Measurements from ENCODE around the gene OSBP.
"Not testable (repeated sequence)": the region's sequence is repeated elsewhere in the genome, so short reads cannot be mapped to it uniquely, and the experiment has no call there.

Gene OSBP

DNA sequence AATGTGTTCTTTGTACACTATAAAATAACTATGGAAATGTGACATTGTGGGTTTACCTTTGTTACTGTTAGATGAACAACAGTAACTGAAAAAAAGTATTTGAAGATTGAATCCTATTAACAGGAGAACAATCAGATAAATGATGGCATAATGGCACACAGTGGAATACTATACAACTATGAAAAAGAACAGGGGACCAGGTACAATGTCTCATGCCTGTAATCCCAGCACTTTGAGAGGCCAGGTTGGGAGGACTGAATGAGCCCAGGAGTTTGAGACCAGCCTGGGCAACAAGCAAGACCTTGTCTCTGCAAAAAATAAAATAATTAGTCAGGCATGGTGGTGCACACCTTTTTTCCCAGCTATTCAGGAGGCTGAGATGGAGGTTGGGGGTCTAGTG, 14.4 kb upstream of the OSBP start:
- Histone ChIP-seq H3K36me3 (ENCODE audit: control insufficient read depth, insufficient read depth, low read length) (no peaks in the 10 kb centered on the region), H3K9ac (ENCODE audit: low read length) (no peak overlapping the region), H3K4me1 (ENCODE audit: control insufficient read depth, insufficient read depth, low read length) (peaks cover 11% of the 10 kb centered on the region), H3K9me3 (ENCODE audit: control insufficient read depth, insufficient read depth, low read depth, low read length) (no peaks in the 10 kb centered on the region), H3K27ac (ENCODE audit: low read depth, low read length) (no peak overlapping the region), H3K27me3 (ENCODE audit: control insufficient read depth, insufficient read depth, low read length) (no peaks in the 10 kb centered on the region), H3K4me3 (ENCODE audit: low read depth, low read length) (no peak overlapping the region)

DNA sequence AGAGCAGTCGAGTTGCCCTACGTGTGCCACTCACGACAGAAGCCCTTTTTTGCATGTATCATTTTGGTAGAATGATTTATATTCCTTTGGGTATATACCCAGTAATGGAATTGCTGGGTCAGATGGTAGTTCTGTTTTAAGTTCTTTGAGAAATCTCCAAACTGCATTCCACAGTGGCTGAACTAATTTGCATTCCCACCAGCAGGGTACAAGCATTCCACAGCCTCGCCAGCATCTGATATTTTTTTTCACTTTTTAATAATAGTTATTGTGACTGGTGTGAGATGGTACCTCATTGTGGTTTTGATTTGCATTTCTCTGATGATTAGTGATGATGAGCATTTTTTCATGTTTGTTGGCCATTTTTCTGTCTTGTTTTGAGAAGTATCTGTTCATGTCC, 11.4 kb upstream of the OSBP start:
- not testable (repeated sequence) for H3K9me3 ChIP-seq (ENCODE audit: control insufficient read depth, insufficient read depth, low read depth, low read length); H3K27me3 ChIP-seq (ENCODE audit: control insufficient read depth, insufficient read depth, low read length); H3K27ac ChIP-seq (ENCODE audit: low read depth, low read length); H3K36me3 ChIP-seq (ENCODE audit: control insufficient read depth, insufficient read depth, low read length); H3K9ac ChIP-seq (ENCODE audit: low read length); H3K4me3 ChIP-seq (ENCODE audit: low read depth, low read length)
- H3K4me1 ChIP-seq (ENCODE audit: control insufficient read depth, insufficient read depth, low read length): peaks cover 11% of the 10 kb centered on the region

DNA sequence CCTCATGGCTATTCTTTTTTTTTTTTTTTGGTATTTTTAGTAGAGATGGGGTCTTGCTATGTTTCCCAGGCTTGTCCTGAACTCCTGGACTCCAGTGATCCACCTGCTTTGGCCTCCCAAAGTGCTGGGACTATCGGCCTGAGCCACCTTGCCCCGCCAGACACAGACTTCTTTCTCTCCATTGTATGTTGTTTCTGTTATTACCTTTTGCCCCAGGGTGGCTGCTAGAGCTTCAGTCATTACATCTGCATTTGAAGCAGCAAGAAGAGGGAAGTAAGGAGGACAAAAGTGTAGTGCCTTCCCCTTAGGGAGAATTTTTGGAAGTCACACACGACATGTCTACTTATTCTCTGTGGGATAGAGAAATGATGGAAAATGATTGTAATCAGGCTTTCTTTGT, 10.1 kb upstream of the OSBP start:
- Histone ChIP-seq H3K27ac (ENCODE audit: low read depth, low read length) (no peak overlapping the region), H3K4me1 (ENCODE audit: control insufficient read depth, insufficient read depth, low read length) (peaks cover 11% of the 10 kb centered on the region), H3K9me3 (ENCODE audit: control insufficient read depth, insufficient read depth, low read depth, low read length) (no peaks in the 10 kb centered on the region), H3K4me3 (ENCODE audit: low read depth, low read length) (no peak overlapping the region), H3K9ac (ENCODE audit: low read length) (no peak overlapping the region), H3K27me3 (ENCODE audit: control insufficient read depth, insufficient read depth, low read length) (no peaks in the 10 kb centered on the region), H3K36me3 (ENCODE audit: control insufficient read depth, insufficient read depth, low read length) (no peaks in the 10 kb centered on the region)

DNA sequence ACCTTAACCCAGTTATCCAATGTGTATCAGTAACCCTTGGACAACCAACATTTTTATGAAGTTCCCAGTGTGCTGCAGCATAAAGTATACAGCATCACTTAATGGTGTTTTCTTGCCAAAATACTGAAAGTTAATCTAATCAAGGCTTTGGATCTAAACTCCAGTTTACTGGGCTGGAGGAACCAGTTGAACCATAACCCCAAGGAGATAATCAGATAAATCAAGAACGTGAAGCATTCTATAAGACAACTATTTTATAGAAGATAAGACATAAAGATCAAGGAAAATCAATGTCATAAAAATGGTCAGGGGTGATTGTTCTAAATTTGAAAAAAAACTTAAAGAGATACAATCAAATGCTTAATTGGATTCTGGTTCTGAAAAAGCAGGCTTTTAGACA, 2.3 kb upstream of the OSBP start:
- Histone ChIP-seq H3K9ac (ENCODE audit: low read length) (no peak overlapping the region), H3K27ac (ENCODE audit: low read depth, low read length) (no peak overlapping the region)

DNA sequence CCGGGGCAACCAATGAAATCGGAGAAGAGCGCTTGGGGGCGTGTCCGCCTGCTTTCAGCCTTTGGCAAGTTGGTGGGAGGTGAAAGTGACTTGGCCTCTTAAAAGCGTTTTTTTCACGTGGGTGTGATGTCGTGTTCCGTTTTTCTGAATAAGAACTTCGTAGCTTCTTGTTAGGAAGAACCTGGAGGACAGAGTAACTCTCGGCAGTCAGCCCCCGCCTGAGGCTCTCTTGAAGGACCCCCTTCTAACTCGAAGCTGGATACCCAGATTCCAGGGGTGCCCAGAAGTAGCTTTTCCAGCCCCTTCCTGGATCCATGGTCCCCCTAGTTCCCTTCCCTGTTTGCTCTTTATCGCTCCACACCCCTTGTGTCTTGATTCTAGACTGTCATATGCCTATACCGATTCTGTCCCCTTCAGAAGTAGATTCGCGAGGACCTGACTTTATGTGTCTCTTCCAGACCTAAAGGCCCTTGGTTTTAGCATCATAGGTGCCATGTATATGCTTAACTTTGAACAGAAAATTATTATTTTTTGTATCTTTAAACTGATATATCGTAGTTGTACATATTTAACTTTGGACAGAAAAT, 915 bp upstream of the OSBP start:
- Histone ChIP-seq H3K27ac (ENCODE audit: low read depth, low read length) (no peak overlapping the region), H3K9me3 (ENCODE audit: control insufficient read depth, insufficient read depth, low read depth, low read length) (no peaks in the 10 kb centered on the region), H3K4me3 (ENCODE audit: low read depth, low read length) (peak overlapping the region; percentile 76), H3K27me3 (ENCODE audit: control insufficient read depth, insufficient read depth, low read length) (no peaks in the 10 kb centered on the region), H3K9ac (ENCODE audit: low read length) (peak overlapping the region; percentile 78), H3K36me3 (ENCODE audit: control insufficient read depth, insufficient read depth, low read length) (peaks cover 8% of the 10 kb centered on the region; the same call in 1 of the 2 replicates), H3K4me1 (ENCODE audit: control insufficient read depth, insufficient read depth, low read length) (peaks cover 3% of the 10 kb centered on the region; the same call in 1 of the 2 replicates)

More for the DNA sequence above, 2.3 kb upstream of the OSBP start:
- no peaks in the 10 kb centered on the region for H3K9me3 ChIP-seq (ENCODE audit: control insufficient read depth, insufficient read depth, low read depth, low read length)
- peaks cover 8% of the 10 kb centered on the region; the same call in 1 of the 2 replicates for H3K36me3 ChIP-seq (ENCODE audit: control insufficient read depth, insufficient read depth, low read length)
- no peaks in the 10 kb centered on the region for H3K27me3 ChIP-seq (ENCODE audit: control insufficient read depth, insufficient read depth, low read length)
- peaks cover 3% of the 10 kb centered on the region; the same call in 1 of the 2 replicates for H3K4me1 ChIP-seq (ENCODE audit: control insufficient read depth, insufficient read depth, low read length)
- H3K4me3 ChIP-seq (ENCODE audit: low read depth, low read length): no peak overlapping the region

DNA sequence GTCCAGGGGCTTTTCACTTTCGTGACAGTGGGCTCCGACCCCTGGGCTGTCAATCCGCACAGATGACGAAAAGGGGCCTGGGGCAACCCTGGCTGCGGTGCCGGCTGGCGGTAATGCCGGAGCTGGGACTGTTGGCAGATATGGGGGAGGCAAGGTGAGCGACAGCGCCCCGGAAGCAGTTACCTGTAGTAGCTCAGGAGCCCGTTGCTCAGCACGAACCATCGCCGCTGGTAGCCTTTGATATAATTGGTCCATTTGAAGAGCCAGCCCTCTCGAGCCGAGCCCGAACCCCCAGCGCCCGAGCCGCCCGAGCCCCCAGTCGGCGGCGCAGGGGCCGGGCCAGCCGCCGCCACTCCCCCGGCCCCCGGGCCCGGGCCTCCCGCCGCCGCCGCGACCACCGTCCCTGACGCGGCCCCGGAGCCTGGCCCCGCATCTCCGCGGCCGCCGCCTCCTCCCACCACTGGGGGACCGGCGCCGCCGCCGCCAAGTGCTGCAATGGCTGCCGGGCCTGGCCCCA, 396 bp downstream of the OSBP start:
- H3K4me1 ChIP-seq (ENCODE audit: control insufficient read depth, insufficient read depth, low read length): peaks cover 3% of the 10 kb centered on the region; the same call in 1 of the 2 replicates
- H3K27ac ChIP-seq (ENCODE audit: low read depth, low read length): 0 out of 2 replicates have a peak overlapping the region, but pooled peaks have one; percentile 50
- peaks cover 13% of the 10 kb centered on the region for H3K36me3 ChIP-seq (ENCODE audit: control insufficient read depth, insufficient read depth, low read length)
- peak overlapping the region; percentile 89 for H3K4me3 ChIP-seq (ENCODE audit: low read depth, low read length)
- H3K9me3 ChIP-seq (ENCODE audit: control insufficient read depth, insufficient read depth, low read depth, low read length): no peaks in the 10 kb centered on the region
- H3K27me3 ChIP-seq (ENCODE audit: control insufficient read depth, insufficient read depth, low read length): no peaks in the 10 kb centered on the region
- peak overlapping the region; percentile 66 for H3K9ac ChIP-seq (ENCODE audit: low read length)

DNA sequence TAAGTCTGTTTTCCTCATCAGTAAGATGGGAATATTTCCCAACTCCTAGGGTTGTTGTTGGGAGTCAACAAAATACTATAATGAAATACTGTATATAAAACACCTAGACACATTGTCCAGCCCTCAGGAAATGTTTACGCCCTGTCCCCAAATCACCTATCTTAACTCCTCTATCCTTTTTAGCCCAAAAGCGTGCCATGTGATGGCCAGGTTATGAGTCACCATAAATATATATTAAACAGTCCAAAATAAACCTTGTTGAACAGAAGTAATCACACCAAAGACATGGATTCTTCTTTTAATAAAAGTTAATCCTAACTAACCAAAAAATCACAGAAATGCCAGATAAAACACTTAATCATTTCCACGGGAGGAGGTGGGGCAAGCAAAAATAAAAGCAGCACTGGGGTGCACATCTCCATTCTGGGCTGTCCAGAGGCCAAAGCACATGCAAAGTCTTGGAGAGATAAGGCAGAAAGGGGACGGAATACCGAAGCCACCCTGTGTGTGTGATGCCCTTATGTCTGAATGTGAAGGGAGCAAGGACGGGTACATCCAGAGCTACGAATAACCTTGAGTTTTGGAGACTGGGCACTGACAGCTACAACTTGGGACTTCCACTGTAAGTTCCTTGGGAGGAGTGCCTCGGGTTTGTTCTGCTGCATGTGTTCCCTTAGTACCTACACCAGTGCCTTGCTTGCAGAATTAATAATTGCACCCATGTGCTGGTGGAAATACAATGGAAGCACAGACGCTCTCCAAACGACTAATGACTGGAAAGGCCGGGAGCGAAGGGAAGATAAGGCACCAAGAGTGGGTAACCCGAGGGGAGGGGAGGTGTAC, 1.1 kb downstream of the OSBP start:
- Histone ChIP-seq H3K9ac (ENCODE audit: low read length) (peak overlapping the region; percentile 64), H3K4me1 (ENCODE audit: control insufficient read depth, insufficient read depth, low read length) (peaks cover 3% of the 10 kb centered on the region; the same call in 1 of the 2 replicates), H3K36me3 (ENCODE audit: control insufficient read depth, insufficient read depth, low read length) (peaks cover 20% of the 10 kb centered on the region), H3K9me3 (ENCODE audit: control insufficient read depth, insufficient read depth, low read depth, low read length) (no peaks in the 10 kb centered on the region), H3K27ac (ENCODE audit: low read depth, low read length) (no peak overlapping the region), H3K4me3 (ENCODE audit: low read depth, low read length) (peak overlapping the region; percentile 89), H3K27me3 (ENCODE audit: control insufficient read depth, insufficient read depth, low read length) (no peaks in the 10 kb centered on the region)

DNA sequence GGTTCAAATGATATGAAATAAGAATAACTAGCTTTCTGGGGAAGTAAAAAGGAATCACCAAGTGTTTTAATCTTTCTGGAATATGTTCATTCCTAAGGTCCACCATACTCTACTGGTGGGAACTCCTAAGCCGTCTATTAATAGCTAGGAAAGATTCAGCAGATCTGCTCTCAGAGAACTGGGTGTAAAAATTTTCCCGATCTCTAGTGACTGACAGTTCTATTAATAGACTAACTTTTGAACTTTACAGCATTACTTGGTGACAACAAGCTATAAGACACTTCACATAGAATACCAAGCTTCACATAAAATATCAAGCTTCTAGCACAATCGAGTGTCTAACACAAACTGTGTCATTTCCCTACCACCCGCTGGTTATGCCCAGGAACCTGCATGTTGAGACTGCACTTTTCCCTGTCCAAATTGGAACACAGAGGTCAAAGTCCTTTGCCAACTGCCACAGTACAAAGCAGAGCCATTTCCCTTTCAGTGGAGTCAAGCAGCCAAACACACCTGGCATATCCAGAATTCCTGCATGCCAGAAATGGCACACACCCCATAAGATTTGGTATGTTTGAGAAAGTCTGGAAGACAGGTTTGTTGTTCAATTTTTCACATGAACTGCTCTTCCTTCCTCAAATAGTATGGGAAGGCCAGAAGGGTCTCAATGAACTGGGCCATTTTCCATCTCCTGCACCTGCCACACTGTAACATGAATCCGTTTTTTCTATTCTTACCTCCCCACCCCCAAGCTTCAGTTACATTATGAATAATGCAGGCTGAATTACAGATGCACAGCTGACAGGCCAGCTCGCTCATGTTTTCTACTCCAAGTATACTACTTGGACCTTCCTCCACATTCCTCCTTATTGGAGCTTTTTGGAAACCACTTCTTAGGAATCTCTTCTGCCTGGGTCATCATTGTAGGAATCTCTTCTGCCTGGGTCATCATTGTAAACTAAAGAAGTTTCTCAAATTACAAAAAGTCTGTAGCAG, 3.7 kb downstream of the OSBP start:
- no peaks in the 10 kb centered on the region for H3K27me3 ChIP-seq (ENCODE audit: control insufficient read depth, insufficient read depth, low read length)
- no peak overlapping the region for H3K4me3 ChIP-seq (ENCODE audit: low read depth, low read length)
- no peak overlapping the region for H3K9ac ChIP-seq (ENCODE audit: low read length)
- H3K9me3 ChIP-seq (ENCODE audit: control insufficient read depth, insufficient read depth, low read depth, low read length): no peaks in the 10 kb centered on the region
- H3K36me3 ChIP-seq (ENCODE audit: control insufficient read depth, insufficient read depth, low read length): peaks cover 46% of the 10 kb centered on the region
- H3K27ac ChIP-seq (ENCODE audit: low read depth, low read length): no peak overlapping the region
- H3K4me1 ChIP-seq (ENCODE audit: control insufficient read depth, insufficient read depth, low read length): peaks cover 3% of the 10 kb centered on the region; the same call in 1 of the 2 replicates

DNA sequence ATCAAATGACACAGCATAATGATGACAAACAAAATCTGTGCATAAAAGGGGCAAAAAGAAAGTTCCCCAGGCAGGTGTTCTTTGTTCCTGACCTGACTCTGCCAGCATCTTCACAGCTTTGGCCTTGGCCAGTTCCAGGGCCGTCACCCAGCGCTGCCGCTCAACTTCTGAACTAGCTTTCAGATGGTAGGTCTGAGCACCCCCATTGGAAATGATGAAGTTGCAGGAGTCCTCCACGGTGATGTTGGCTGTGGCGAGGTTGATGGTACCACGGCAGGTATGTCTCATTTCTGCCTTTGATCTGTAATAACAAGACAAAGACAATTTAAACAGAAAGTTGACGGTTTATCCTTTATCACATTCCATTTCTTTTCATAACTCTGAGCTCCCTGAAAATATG, 5.3 kb downstream of the OSBP start:
- H3K9ac ChIP-seq (ENCODE audit: low read length): no peak overlapping the region
- no peak overlapping the region for H3K27ac ChIP-seq (ENCODE audit: low read depth, low read length)
- H3K4me1 ChIP-seq (ENCODE audit: control insufficient read depth, insufficient read depth, low read length): peaks cover 3% of the 10 kb centered on the region; the same call in 1 of the 2 replicates
- no peaks in the 10 kb centered on the region for H3K9me3 ChIP-seq (ENCODE audit: control insufficient read depth, insufficient read depth, low read depth, low read length)
- H3K4me3 ChIP-seq (ENCODE audit: low read depth, low read length): no peak overlapping the region
- H3K36me3 ChIP-seq (ENCODE audit: control insufficient read depth, insufficient read depth, low read length): peaks cover 62% of the 10 kb centered on the region
- H3K27me3 ChIP-seq (ENCODE audit: control insufficient read depth, insufficient read depth, low read length): no peaks in the 10 kb centered on the region

DNA sequence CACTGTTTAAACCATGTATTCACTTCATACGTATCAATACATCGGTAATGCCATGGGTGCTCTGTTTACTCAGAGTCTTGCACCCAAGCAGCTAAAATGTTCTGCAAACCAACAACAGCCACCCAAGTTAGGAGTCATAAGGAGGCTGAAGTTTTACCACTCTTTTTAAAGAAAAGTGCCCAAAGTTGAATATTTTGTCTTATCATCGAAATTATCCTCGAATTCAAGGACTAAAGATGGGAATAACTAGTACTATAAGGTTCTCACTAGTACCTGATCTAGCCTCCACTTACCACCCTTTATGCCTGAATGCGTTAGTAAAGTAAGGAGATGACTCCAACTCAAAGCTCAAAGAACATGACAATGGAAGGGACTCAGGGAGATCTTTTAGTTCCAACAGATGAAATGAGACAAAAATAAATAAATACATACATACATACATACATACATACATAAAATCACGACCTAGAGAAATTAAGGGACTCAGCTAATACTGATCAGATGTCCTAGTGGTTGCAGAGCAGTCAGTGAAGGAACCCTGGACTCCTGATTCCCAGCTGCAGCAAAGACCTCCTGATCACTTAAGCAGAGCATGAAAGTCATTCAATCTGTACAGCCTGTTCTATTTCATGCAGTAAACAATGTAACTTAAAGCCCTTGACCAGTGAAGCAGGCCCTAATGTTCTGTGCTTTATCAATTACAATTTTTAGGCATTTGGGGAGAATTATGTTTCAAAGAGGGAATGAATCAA, 7.7 kb downstream of the OSBP start:
- Histone ChIP-seq H3K4me1 (ENCODE audit: control insufficient read depth, insufficient read depth, low read length) (no peaks in the 10 kb centered on the region), H3K27ac (ENCODE audit: low read depth, low read length) (no peak overlapping the region), H3K9me3 (ENCODE audit: control insufficient read depth, insufficient read depth, low read depth, low read length) (no peaks in the 10 kb centered on the region), H3K9ac (ENCODE audit: low read length) (no peak overlapping the region), H3K27me3 (ENCODE audit: control insufficient read depth, insufficient read depth, low read length) (no peaks in the 10 kb centered on the region), H3K4me3 (ENCODE audit: low read depth, low read length) (no peak overlapping the region), H3K36me3 (ENCODE audit: control insufficient read depth, insufficient read depth, low read length) (peaks cover 76% of the 10 kb centered on the region)

All from HUES6 (cell line).